K562 (cell line): ENCODE results near the gene ATP5PF. TPM values are rescaled to one million over a fixed set of nuclear protein-coding genes. Genes with fewer than 3 reads are reported as not detected.

ENCODE experiments used
- CREB3 ChIP-seq: fragments of 450-650 bp; conservative IDR thresholded peaks from 2 replicates; pipeline ENCODE4 v1.6.1; 2016; ENCODE audit warnings: missing genetic modification characterization, low read depth, mild to moderate bottlenecking, missing compliant biosample characterization, moderate library complexity
- DPF2 ChIP-seq: fragments of 450-650 bp; IDR thresholded peaks from 2 replicates; pipeline ENCODE4 v1.6.1; 2016
- EGR1 ChIP-seq: fragments of 450-650 bp; conservative IDR thresholded peaks from 2 replicates; pipeline ENCODE4 v1.6.1; 2017; ENCODE audit warnings: mild to moderate bottlenecking
- HEY1 ChIP-seq: fragments of 250-450 bp; sonication (Bioruptor Pico); IDR thresholded peaks from 2 replicates; pipeline ENCODE4 v1.5.0; 2020; ENCODE audit warnings: mild to moderate bottlenecking, moderate library complexity, borderline replicate concordance
- LCOR ChIP-seq: sonication (generic); formaldehyde crosslinking; IDR thresholded peaks from 2 replicates; pipeline ENCODE4 v1.8.0; 2022; ENCODE audit warnings: mild to moderate bottlenecking, missing genetic modification reagents
- NCOA1 ChIP-seq: fragments of 450-650 bp; IDR thresholded peaks from 2 replicates; pipeline ENCODE4 v1.6.1; 2016; ENCODE audit warnings: low read depth
- NCOA6 ChIP-seq: fragments of 450-650 bp; IDR thresholded peaks from 2 replicates; pipeline ENCODE4 v1.6.1; 2017; ENCODE audit warnings: mild to moderate bottlenecking
- PCBP2 ChIP-seq: fragments of 200-400 bp; formaldehyde crosslinking; IDR thresholded peaks from 2 replicates; pipeline ENCODE4 v1.6.1; 2018; ENCODE audit warnings: low read length, low read depth, mild to moderate bottlenecking, moderate library complexity; ENCODE audit not compliant: poor library complexity, severe bottlenecking
- PRMT5 ChIP-seq: sonication (generic); formaldehyde crosslinking; IDR thresholded peaks from 2 replicates; pipeline ENCODE4 v1.5.0; 2020; ENCODE audit warnings: missing genetic modification reagents
- SOX6 ChIP-seq: fragments of 450-650 bp; IDR thresholded peaks from 2 replicates; pipeline ENCODE4 v1.6.1; 2014; ENCODE audit warnings: mild to moderate bottlenecking
- STAG1 ChIP-seq: sonication (generic); formaldehyde crosslinking; IDR thresholded peaks from 2 replicates; pipeline ENCODE4 v1.5.0; 2020; ENCODE audit warnings: missing genetic modification reagents, borderline replicate concordance
- TAL1 ChIP-seq: fragments of 450-650 bp; IDR thresholded peaks from 2 replicates; pipeline ENCODE4 v1.6.1; 2016; ENCODE audit warnings: mild to moderate bottlenecking
- TEAD2 ChIP-seq: fragments of 450-650 bp; IDR thresholded peaks from 2 replicates; pipeline ENCODE4 v1.6.1; 2016; ENCODE audit warnings: missing genetic modification characterization, control low read depth, missing compliant biosample characterization
- ZFP36 ChIP-seq: fragments of 150-350 bp; IDR thresholded peaks from 2 replicates; pipeline ENCODE4 v1.6.1; 2018; ENCODE audit warnings: low read length, low read depth; ENCODE audit not compliant: partially characterized antibody
- ZNF384 ChIP-seq: IDR thresholded peaks from 2 replicates; pipeline ENCODE4 v1.6.1; 2012; ENCODE audit warnings: low read depth, low read length, improper control_type of control experiment
- ZNF778 ChIP-seq: fragments of 450-650 bp; formaldehyde crosslinking; IDR thresholded peaks from 2 replicates; pipeline ENCODE4 v1.4.0; 2020; ENCODE audit warnings: mild to moderate bottlenecking, moderate library complexity
- polyA plus RNA-seq, 8 experiments: library from polyadenylated mRNA; depleted of rRNA in 4 of 8; stranded (reverse) in 5 of 8; unstranded in 3 of 8; fragments of >200 nt; fragmentation: Nextera tagmentation in 2 of 8; fragmentation: Illumina TruSeq in 1 of 8; extraction: Ambion mirVana in 2 of 8; extraction: Trizol in 1 of 8; gene quantifications; 2 replicates each; pipeline versions ENCODE4 v1.2.1 to v1.2.3, GENCODE V29; 2011 to 2014; ENCODE audit warnings: inconsistent platforms in 1 of 8, missing spikeins in 1 of 8
- total RNA-seq, 7 experiments: library from RNA; depleted of rRNA in 6 of 7; stranded (reverse); fragments of >200 nt in 6 of 7; fragmentation: Illumina TruSeq in 2 of 7; extraction: Trizol in 2 of 7; gene quantifications; 2 replicates each; pipeline versions ENCODE4 v1.2.1 to v1.2.3, GENCODE V29; 2011 to 2021; ENCODE audit warnings: low replicate concordance in 1 of 7
- TF ChIP-seq, protein P1 (sequence below): fragments of 250-450 bp; sonication (Bioruptor Pico); IDR thresholded peaks from 2 replicates; pipeline ENCODE4 v1.5.0; 2021; ENCODE audit warnings: mild to moderate bottlenecking, moderate library complexity
- TF ChIP-seq, protein P2 (sequence below), 2 experiments: IDR thresholded peaks in 1 of 2; conservative IDR thresholded peaks in 1 of 2; 2 replicates each; pipeline ENCODE4 v1.6.1; 2016; ENCODE audit warnings: low read depth in 2 of 2, mild to moderate bottlenecking in 1 of 2, missing compliant biosample characterization in 1 of 2, missing genetic modification characterization in 1 of 2, moderate library complexity in 1 of 2
- TF ChIP-seq, protein P3 (sequence below): fragments of 250-450 bp; sonication (Bioruptor Pico); IDR thresholded peaks from 2 replicates; pipeline ENCODE4 v1.5.0; 2021; ENCODE audit warnings: mild to moderate bottlenecking, borderline replicate concordance

Gene ATP5PF
- total and polyA plus RNA-seq, 9 of the 15 experiments (the other 6 are each of a cell fraction or from before 2014, with no cell fraction given): 242 to 2,488 (median 533) TPM

GRCh38 chr21:25734904-25735645 is at the start of gene ATP5PF, which contains the start of gene GABPA (continued):
- TF ChIP-seq, protein P1, sequence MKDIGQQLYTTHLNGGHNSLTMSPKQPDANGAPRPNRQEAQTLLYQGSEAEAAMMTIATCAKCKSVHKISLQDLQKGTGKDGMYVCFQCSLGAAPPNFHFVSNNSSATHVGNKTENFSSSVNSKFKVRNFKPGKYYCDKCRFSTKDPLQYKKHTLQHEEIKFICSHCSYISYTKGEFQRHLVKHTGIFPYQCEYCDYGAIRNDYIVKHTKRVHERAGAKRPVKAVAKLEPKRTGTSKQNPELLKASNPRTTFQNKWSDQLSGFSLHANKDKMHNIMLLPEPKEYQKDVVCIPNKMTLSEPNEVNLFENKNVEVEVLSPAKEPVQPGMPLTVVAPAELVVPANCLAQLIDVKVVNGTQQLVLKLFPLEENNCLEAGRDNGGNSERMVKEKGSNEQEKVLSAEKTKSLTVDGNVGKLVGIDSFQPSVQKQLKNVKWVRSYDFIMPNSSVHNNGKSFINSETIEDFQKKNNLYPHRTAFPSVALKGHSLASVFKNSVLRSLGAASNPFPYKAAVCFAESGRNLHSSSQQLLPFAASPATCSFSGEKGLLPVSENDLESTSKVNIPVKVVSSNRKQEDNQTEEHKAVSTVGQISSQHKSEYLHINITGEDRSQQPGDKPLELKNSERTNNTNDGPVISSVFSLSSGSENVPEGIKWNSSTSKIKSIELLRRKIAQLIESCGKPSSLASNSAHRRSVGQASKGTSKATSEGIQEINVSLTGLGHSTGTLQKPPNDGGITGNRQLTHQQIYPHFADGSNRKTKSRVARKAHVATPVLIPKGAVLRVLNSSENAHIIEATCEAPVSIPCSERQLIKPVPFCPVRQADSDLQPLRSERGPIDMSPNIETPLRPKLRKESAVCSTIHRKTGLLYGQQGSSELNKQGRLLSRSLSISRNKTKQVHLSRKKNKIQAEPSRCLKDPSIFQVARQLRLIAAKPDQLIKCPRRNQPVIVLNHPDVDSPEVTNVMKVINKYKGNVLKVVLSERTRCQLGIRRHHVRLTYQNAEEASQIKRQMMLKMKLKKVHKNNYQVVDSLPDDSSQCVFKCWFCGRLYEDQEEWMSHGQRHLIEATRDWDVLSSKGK: no peak
- no peak for TF ChIP-seq NCOA6
- TF ChIP-seq EGR1: peak; percentile 99
- TF ChIP-seq PCBP2: no peak
- peak; percentile 53; the same call in 1 of the 2 replicates for TF ChIP-seq SOX6
- TF ChIP-seq TAL1: no peak
- TF ChIP-seq ZFP36: no peak
- no peak for TF ChIP-seq TEAD2
- peak; percentile 97 for TF ChIP-seq NCOA1
- TF ChIP-seq, protein P2, sequence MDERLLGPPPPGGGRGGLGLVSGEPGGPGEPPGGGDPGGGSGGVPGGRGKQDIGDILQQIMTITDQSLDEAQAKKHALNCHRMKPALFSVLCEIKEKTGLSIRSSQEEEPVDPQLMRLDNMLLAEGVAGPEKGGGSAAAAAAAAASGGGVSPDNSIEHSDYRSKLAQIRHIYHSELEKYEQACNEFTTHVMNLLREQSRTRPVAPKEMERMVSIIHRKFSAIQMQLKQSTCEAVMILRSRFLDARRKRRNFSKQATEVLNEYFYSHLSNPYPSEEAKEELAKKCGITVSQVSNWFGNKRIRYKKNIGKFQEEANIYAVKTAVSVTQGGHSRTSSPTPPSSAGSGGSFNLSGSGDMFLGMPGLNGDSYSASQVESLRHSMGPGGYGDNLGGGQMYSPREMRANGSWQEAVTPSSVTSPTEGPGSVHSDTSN (CRISPR knock-in tag; IDR thresholded peaks at IDR 0.05; ENCODE audit: low read depth): no peak
- TF ChIP-seq, protein P2 (tag; conservative IDR thresholded peaks at IDR 0.05; ENCODE audit: low read depth): no peak
- no peak for TF ChIP-seq STAG1 (CRISPR knock-in tag)
- peak; percentile 87; the same call in 1 of the 2 replicates for TF ChIP-seq CREB3 (tag)
- TF ChIP-seq ZNF384: peak; percentile 36; the same call in 1 of the 2 replicates
- TF ChIP-seq, protein P3, sequence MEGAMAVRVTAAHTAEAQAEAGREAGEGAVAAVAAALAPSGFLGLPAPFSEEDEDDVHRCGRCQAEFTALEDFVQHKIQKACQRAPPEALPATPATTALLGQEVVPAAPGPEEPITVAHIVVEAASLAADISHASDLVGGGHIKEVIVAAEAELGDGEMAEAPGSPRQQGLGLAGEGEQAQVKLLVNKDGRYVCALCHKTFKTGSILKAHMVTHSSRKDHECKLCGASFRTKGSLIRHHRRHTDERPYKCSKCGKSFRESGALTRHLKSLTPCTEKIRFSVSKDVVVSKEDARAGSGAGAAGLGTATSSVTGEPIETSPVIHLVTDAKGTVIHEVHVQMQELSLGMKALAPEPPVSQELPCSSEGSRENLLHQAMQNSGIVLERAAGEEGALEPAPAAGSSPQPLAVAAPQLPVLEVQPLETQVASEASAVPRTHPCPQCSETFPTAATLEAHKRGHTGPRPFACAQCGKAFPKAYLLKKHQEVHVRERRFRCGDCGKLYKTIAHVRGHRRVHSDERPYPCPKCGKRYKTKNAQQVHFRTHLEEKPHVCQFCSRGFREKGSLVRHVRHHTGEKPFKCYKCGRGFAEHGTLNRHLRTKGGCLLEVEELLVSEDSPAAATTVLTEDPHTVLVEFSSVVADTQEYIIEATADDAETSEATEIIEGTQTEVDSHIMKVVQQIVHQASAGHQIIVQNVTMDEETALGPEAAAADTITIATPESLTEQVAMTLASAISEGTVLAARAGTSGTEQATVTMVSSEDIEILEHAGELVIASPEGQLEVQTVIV (CRISPR knock-in tag): no peak
- TF ChIP-seq ZNF778 (CRISPR knock-in tag): no peak
- peak; percentile 87 for TF ChIP-seq LCOR
- TF ChIP-seq PRMT5 (CRISPR knock-in tag): no peak
- no peak for TF ChIP-seq HEY1 (CRISPR knock-in tag)
- no peak; the same call in 1 of the 2 replicates for TF ChIP-seq DPF2
